Stomach smooth muscle (tissue), 2 donors: ENCODE results near the gene TMEM59L.

Source experiments
- H3K27ac ChIP-seq: one replicate; pipeline ENCODE4 v1.7.0; 2013; ENCODE audit warnings: mild to moderate bottlenecking, low read length, inconsistent platforms
- H3K27me3 ChIP-seq, 2 donors: one replicate each; pipeline ENCODE4 v1.7.0; 2013; ENCODE audit warnings: low read length in 2 of 2; ENCODE audit not compliant: insufficient read depth in 2 of 2, control insufficient read depth in 1 of 2
- H3K36me3 ChIP-seq, 2 donors: one replicate each; pipeline ENCODE4 v1.7.0; 2013; ENCODE audit warnings: low read length in 2 of 2; ENCODE audit not compliant: control insufficient read depth in 2 of 2, insufficient read depth in 2 of 2
- H3K4me1 ChIP-seq: one replicate; pipeline ENCODE4 v1.7.0; 2013; ENCODE audit warnings: low read length; ENCODE audit not compliant: control insufficient read depth, insufficient read depth
- H3K4me3 ChIP-seq, 2 donors: one replicate each; pipeline ENCODE4 v1.7.0; 2013; ENCODE audit warnings: low read length in 2 of 2
- H3K9ac ChIP-seq, 2 donors: one replicate each; pipeline ENCODE4 v1.7.0; 2013; ENCODE audit warnings: low read length in 2 of 2, mild to moderate bottlenecking in 1 of 2
- H3K9me3 ChIP-seq, 2 donors: one replicate each; pipeline ENCODE4 v1.7.0; 2013; ENCODE audit warnings: low read length in 2 of 2; ENCODE audit not compliant: control insufficient read depth in 2 of 2
- donor health status: healthy.
- donor health status: Pancreatic carcinoma.

The TMEM59L gene

GRCh38 chr19:18610556-18611326 lies 1.9 kb upstream of the TMEM59L start:
- Histone ChIP-seq H3K4me1 (peaks cover 33% of the 10 kb centered on the region), H3K36me3 (no peaks in the 10 kb centered on the region), H3K9ac (no peak overlapping the region), H3K4me3 (no peak overlapping the region), H3K27ac (no peak overlapping the region), H3K9me3 (no peaks in the 10 kb centered on the region), H3K27me3 (peaks cover 56 to 81% of the 10 kb centered on the region in 2 donors)

- peaks cover 30% of the 10 kb centered on the region for H3K4me1 ChIP-seq
- H3K9ac ChIP-seq: no peak overlapping the region
- H3K36me3 ChIP-seq: no peaks in the 10 kb centered on the region
- H3K27me3 ChIP-seq: peaks cover 59 to 80% of the 10 kb centered on the region in 2 donors
- H3K4me3 ChIP-seq: peak overlapping the region; percentile 56 to 69
- no peaks in the 10 kb centered on the region for H3K9me3 ChIP-seq
- no peak overlapping the region for H3K27ac ChIP-seq
Observed at GRCh38 chr19:18611327-18612050, 1.2 kb upstream of the TMEM59L start.

GRCh38 chr19:18612051-18612771 lies 459 bp upstream of the TMEM59L start:
- Histone ChIP-seq H3K4me3 (peak overlapping the region; percentile 56 to 69), H3K36me3 (no peaks in the 10 kb centered on the region), H3K27me3 (peaks cover 62 to 79% of the 10 kb centered on the region in 2 donors), H3K9me3 (no peaks in the 10 kb centered on the region), H3K4me1 (peaks cover 29% of the 10 kb centered on the region), H3K9ac (no peak overlapping the region), H3K27ac (no peak overlapping the region)

GRCh38 chr19:18613589-18614234 lies 1.0 kb downstream of the TMEM59L start:
- Histone ChIP-seq H3K4me1 (peaks cover 21% of the 10 kb centered on the region), H3K9me3 (no peaks in the 10 kb centered on the region), H3K36me3 (no peaks in the 10 kb centered on the region), H3K9ac (no peak overlapping the region), H3K4me3 (no peak overlapping the region), H3K27me3 (peaks cover 58 to 70% of the 10 kb centered on the region in 2 donors), H3K27ac (no peak overlapping the region)

- Histone ChIP-seq H3K4me1 (peaks cover 18% of the 10 kb centered on the region), H3K27me3 (peaks cover 40 to 47% of the 10 kb centered on the region in 2 donors), H3K9me3 (no peaks in the 10 kb centered on the region), H3K36me3 (no peaks in the 10 kb centered on the region), H3K9ac (no peak overlapping the region), H3K4me3 (no peak overlapping the region), H3K27ac (no peak overlapping the region)
Observed at GRCh38 chr19:18616023-18616422, 3.4 kb downstream of the TMEM59L start.

- no peak overlapping the region for H3K4me3 ChIP-seq
- peaks cover 8% of the 10 kb centered on the region for H3K4me1 ChIP-seq
- H3K27ac ChIP-seq: no peak overlapping the region
- H3K9me3 ChIP-seq: no peaks in the 10 kb centered on the region
- no peak overlapping the region for H3K9ac ChIP-seq
- H3K27me3 ChIP-seq: peaks cover 28 to 32% of the 10 kb centered on the region in 2 donors
- H3K36me3 ChIP-seq: no peaks in the 10 kb centered on the region
Observed at GRCh38 chr19:18617562-18617961, 4.9 kb downstream of the TMEM59L start.

GRCh38 chr19:18618236-18618635 lies 5.6 kb downstream of the TMEM59L start:
- Histone ChIP-seq H3K9me3 (no peaks in the 10 kb centered on the region), H3K9ac (no peak overlapping the region), H3K27me3 (peaks cover 26% of the 10 kb centered on the region in 2 donors), H3K27ac (no peak overlapping the region), H3K36me3 (no peaks in the 10 kb centered on the region), H3K4me3 (no peak overlapping the region), H3K4me1 (peaks cover 2% of the 10 kb centered on the region)

- H3K27ac ChIP-seq: no peak overlapping the region
- no peak overlapping the region for H3K9ac ChIP-seq
- peaks cover 11 to 14% of the 10 kb centered on the region in 2 donors for H3K27me3 ChIP-seq
- H3K36me3 ChIP-seq: no peaks in the 10 kb centered on the region
- H3K9me3 ChIP-seq: no peaks in the 10 kb centered on the region
- H3K4me3 ChIP-seq: no peak overlapping the region
- H3K4me1 ChIP-seq: no peaks in the 10 kb centered on the region
Observed at GRCh38 chr19:18620311-18620710, 7.6 kb downstream of the TMEM59L start.

- no peak overlapping the region for H3K9ac ChIP-seq
- H3K4me3 ChIP-seq: no peak overlapping the region
- no peaks in the 10 kb centered on the region for H3K9me3 ChIP-seq
- no peaks in the 10 kb centered on the region for H3K4me1 ChIP-seq
- H3K36me3 ChIP-seq: no peaks in the 10 kb centered on the region
- no peak overlapping the region for H3K27ac ChIP-seq
- peaks cover 9 to 14% of the 10 kb centered on the region in 2 donors for H3K27me3 ChIP-seq
Observed at GRCh38 chr19:18620902-18621301, 8.2 kb downstream of the TMEM59L start.

- H3K4me3 ChIP-seq: no peak overlapping the region
Observed at GRCh38 chr19:18626906-18627305, 14.2 kb downstream of the TMEM59L start.

More at GRCh38 chr19:18626906-18627305, 14.2 kb downstream of the TMEM59L start:
- Histone ChIP-seq H3K9me3 (no peaks in the 10 kb centered on the region), H3K9ac (no peak overlapping the region), H3K4me1 (no peaks in the 10 kb centered on the region), H3K36me3 (no peaks in the 10 kb centered on the region), H3K27me3 (peaks cover 0 to 3% of the 10 kb centered on the region in 2 donors), H3K27ac (no peak overlapping the region)
